GM23338 (cell line): ENCODE data around the gene CCBE1. TPM values are rescaled to one million over a fixed set of nuclear protein-coding genes. Genes with fewer than 3 reads are reported as not detected.

Source experiments
- ATAC-seq: fragments of 200-7000 bp; cut with Tn5 transposase; 3 replicates; pipeline ENCODE4 v1.9.1; 2020
- DNase-seq: peaks from one replicate; pipeline ENCODE4 v3.0.0-alpha.2; 2015; ENCODE audit warnings: low spot score
- H2AFZ ChIP-seq: fragments of 200-600 bp; sonication (generic); 2 replicates; pipeline ENCODE4 v1.8.0; 2016; ENCODE audit warnings: antibody characterized with exemption, mild to moderate bottlenecking, moderate library complexity
- H3F3A ChIP-seq: fragments of 200-600 bp; sonication (generic); replicated peaks from 2 replicates; pipeline ENCODE4 v1.8.0; 2017; ENCODE audit warnings: antibody characterized with exemption, mixed run types, low read depth
- H3K27ac ChIP-seq: fragments of 200-600 bp; sonication (generic); 2 replicates; pipeline ENCODE4 v1.6.1; 2016; ENCODE audit warnings: low read depth
- H3K27me3 ChIP-seq: fragments of 200-600 bp; sonication (generic); 2 replicates; pipeline ENCODE4 v1.8.0; 2016; ENCODE audit warnings: mild to moderate bottlenecking, mixed run types, moderate library complexity; ENCODE audit not compliant: insufficient read depth
- H3K36me3 ChIP-seq: fragments of 200-600 bp; sonication (generic); 2 replicates; pipeline ENCODE4 v1.8.0; 2016; ENCODE audit warnings: mild to moderate bottlenecking; ENCODE audit not compliant: insufficient read depth
- H3K4me1 ChIP-seq: fragments of 200-600 bp; sonication (generic); 2 replicates; pipeline ENCODE4 v1.8.0; 2016; ENCODE audit warnings: mild to moderate bottlenecking, moderate library complexity; ENCODE audit not compliant: insufficient read depth
- H3K4me2 ChIP-seq: fragments of 200-600 bp; sonication (generic); 2 replicates; pipeline ENCODE4 v1.7.1; 2017; ENCODE audit warnings: mixed run types
- H3K4me3 ChIP-seq: fragments of 200-600 bp; sonication (generic); 2 replicates; pipeline ENCODE4 v1.6.1; 2016; ENCODE audit warnings: mixed run types
- H3K79me2 ChIP-seq: fragments of 200-600 bp; sonication (generic); replicated peaks from 2 replicates; pipeline ENCODE4 v1.8.0; 2017; ENCODE audit warnings: mild to moderate bottlenecking; ENCODE audit not compliant: insufficient read depth
- H3K9me2 ChIP-seq: fragments of 200-600 bp; sonication (generic); 2 replicates; pipeline ENCODE4 v1.8.0; 2017; ENCODE audit not compliant: insufficient read depth
- H4K20me1 ChIP-seq: fragments of 200-600 bp; sonication (generic); replicated peaks from 2 replicates; pipeline ENCODE4 v1.8.0; 2017; ENCODE audit warnings: mild to moderate bottlenecking; ENCODE audit not compliant: insufficient read depth
- H3K27ac Mint-ChIP-seq: 2 replicates; pipeline ENCODE4 v1.8.0; 2020; ENCODE audit warnings: inconsistent platforms, mild to moderate bottlenecking, moderate library complexity, mixed read lengths
- H3K27me3 Mint-ChIP-seq: 3 replicates; pipeline ENCODE4 v1.8.0; 2022; ENCODE audit warnings: low read depth, mild to moderate bottlenecking, moderate library complexity, mixed read lengths, inconsistent platforms; ENCODE audit not compliant: insufficient read depth, poor library complexity
- H3K36me3 Mint-ChIP-seq: 3 replicates; pipeline ENCODE4 v1.8.0; 2021; ENCODE audit warnings: low read depth, mild to moderate bottlenecking, inconsistent platforms, moderate library complexity, mixed read lengths
- H3K4me1 Mint-ChIP-seq: 3 replicates; pipeline ENCODE4 v1.8.0; 2020; ENCODE audit warnings: mild to moderate bottlenecking, inconsistent platforms, mixed read lengths
- H3K4me3 Mint-ChIP-seq: 3 replicates; pipeline ENCODE4 v1.8.0; 2021; ENCODE audit warnings: moderate library complexity, mild to moderate bottlenecking, inconsistent platforms, mixed read lengths
- H3K9me3 Mint-ChIP-seq: 3 replicates; pipeline ENCODE4 v1.8.0; 2020; ENCODE audit warnings: moderate library complexity, mild to moderate bottlenecking, inconsistent platforms, mixed read lengths
- EZH2 ChIP-seq: fragments of 200-600 bp; sonication (generic); IDR thresholded peaks from one replicate; pipeline ENCODE4 v1.8.0; 2017; ENCODE audit warnings: antibody characterized with exemption, mild to moderate bottlenecking, low read depth; ENCODE audit not compliant: unreplicated experiment
- EZH2phosphoT487 ChIP-seq: fragments of 200-600 bp; sonication (generic); IDR thresholded peaks from one replicate; pipeline ENCODE4 v1.8.1; 2018; ENCODE audit warnings: antibody characterized with exemption; ENCODE audit not compliant: unreplicated experiment
- NANOG ChIP-seq: IDR thresholded peaks from 2 replicates; pipeline ENCODE4 v1.6.1; 2016; ENCODE audit warnings: antibody characterized with exemption, borderline replicate concordance
- REST ChIP-seq: IDR thresholded peaks from one replicate; pipeline ENCODE4 v1.6.1; 2018; ENCODE audit warnings: antibody characterized with exemption; ENCODE audit not compliant: unreplicated experiment
- ZNF114 ChIP-seq: fragments of 250-450 bp; sonication (Bioruptor Pico); IDR thresholded peaks from 2 replicates; pipeline ENCODE4 v1.5.0; 2020; ENCODE audit warnings: mild to moderate bottlenecking, moderate library complexity
- ZNF462 ChIP-seq: fragments of 250-450 bp; sonication (Bioruptor Pico); IDR thresholded peaks from 2 replicates; pipeline ENCODE4 v1.5.0; 2020; ENCODE audit warnings: mild to moderate bottlenecking, moderate library complexity
- polyA plus RNA-seq: library from polyadenylated mRNA; unstranded; fragments of >200 nt; fragmentation: Nextera tagmentation; extraction: Ambion mirVana; gene quantifications from 2 replicates; pipeline ENCODE4 v1.2.1, GENCODE V29; 2016
- total RNA-seq: library from RNA; depleted of rRNA; stranded (reverse); fragments of >200 nt; shearing (Covaris generic); gene quantifications from 2 replicates; pipeline ENCODE4 v1.2.3, GENCODE V29; 2014

The CCBE1 gene
- total and polyA plus RNA-seq, 2 experiments from 2014 or later = 2.1 to 2.6 TPM

GRCh38 chr18:59577386-59577655 is 119.9 kb downstream of the CCBE1 start:
- H4K20me1 ChIP-seq = no peaks in the 10 kb centered on the region
- Mint-ChIP-seq H3K27ac (no peak overlapping the region), H3K4me3 (no peak overlapping the region), H3K4me1 (peaks cover 7% of the 10 kb centered on the region; the same call in 2 of the 3 replicates), H3K36me3 (no peaks in the 10 kb centered on the region), H3K9me3 (no peaks in the 10 kb centered on the region), H3K27me3 (peaks cover 2% of the 10 kb centered on the region)
- H3K4me3 ChIP-seq = no peak overlapping the region
- H3K27ac ChIP-seq = no peak overlapping the region
- no peaks in the 10 kb centered on the region for H3K27me3 ChIP-seq
- H2AFZ ChIP-seq = no peak overlapping the region
- H3K4me2 ChIP-seq = no peak overlapping the region
- ATAC-seq (no peak), DNase-seq (no peak)
- H3K36me3 ChIP-seq = no peaks in the 10 kb centered on the region
- no peaks in the 10 kb centered on the region for H3K9me2 ChIP-seq
- H3F3A ChIP-seq = no peaks in the 10 kb centered on the region
- TF ChIP-seq REST = no peak
- TF ChIP-seq EZH2phosphoT487 = no peak
- no peak for TF ChIP-seq EZH2
- TF ChIP-seq ZNF462 (CRISPR knock-in tag) = no peak
- TF ChIP-seq ZNF114 (CRISPR knock-in tag) = no peak
- no peak for TF ChIP-seq NANOG
- H3K4me1 ChIP-seq = no peaks in the 10 kb centered on the region
- no peaks in the 10 kb centered on the region for H3K79me2 ChIP-seq
